HG02852 (cell line): ENCODE measurements around the gene OLIG2.

Experiments
- ATAC-seq: cut with Tn5 transposase; IDR thresholded peaks from one replicate; pipeline ENCODE4 v1.9.1; 2021; ENCODE audit warnings: mild to moderate bottlenecking, moderate library complexity; ENCODE audit not compliant: unreplicated experiment

Gene OLIG2

DNA sequence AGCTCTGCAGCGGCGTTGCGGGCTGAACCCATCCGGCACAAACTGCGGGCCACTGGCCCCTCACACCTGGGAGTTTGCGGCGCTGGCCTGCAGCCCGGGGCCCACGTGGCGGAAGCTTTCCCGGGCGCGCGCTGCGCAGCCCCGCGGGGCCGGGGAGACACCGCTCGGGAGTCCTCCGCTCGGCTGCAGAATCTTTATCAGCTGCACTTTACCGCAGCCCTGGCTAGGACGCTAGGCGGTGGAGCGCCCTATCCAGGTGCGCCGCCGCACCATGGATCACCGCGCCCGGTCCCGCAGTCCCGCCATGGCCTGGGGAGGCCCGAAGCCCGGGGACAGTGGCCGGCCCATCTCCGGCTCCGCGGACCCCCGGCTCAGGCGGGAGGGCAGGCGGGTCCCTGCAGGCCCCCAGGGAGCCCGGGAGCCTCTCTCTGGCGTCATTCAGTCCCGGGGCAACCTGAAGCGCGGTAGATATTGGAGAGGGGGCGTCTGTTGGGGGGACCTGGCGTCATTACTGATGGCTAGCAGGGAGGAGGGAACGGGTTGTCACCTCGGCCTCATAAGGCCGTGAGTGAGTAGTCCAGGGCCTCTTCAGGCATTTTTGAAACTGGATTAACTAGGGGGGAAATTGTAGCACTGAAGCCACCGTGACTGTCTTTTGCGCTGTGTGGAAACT, 5.7 kb upstream of the OLIG2 start:
- ATAC-seq = no peak

DNA sequence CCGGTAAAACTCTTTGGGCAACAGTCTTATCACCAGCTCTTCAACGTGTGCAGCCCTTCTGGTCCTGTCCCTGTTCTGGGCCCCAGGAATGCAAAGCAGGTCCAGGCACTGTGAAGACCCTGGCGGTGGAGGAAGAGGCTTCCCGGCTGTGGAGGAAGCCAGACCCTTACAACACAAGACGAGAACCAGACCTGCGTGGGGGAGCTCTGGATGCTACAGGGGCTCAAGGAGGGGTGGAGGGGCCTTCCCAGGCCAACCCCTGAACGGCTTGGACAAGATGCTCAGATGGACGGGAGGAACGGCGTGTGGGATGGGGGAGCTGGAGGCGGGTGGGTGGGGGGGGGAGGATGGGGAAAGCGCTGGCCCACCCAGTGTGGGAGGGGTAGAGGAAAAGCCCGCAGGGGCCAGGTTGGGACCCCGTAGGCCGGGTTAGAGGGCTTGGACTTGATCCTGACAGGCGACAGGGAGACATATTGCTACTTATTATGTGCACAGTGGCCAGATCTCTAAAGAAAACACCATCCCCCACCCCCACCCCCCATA, 5.1 kb upstream of the OLIG2 start:
- no peak for ATAC-seq

GRCh38 chr21:33021150-33021549, 4.6 kb upstream of the OLIG2 start:
- ATAC-seq = no peak

DNA sequence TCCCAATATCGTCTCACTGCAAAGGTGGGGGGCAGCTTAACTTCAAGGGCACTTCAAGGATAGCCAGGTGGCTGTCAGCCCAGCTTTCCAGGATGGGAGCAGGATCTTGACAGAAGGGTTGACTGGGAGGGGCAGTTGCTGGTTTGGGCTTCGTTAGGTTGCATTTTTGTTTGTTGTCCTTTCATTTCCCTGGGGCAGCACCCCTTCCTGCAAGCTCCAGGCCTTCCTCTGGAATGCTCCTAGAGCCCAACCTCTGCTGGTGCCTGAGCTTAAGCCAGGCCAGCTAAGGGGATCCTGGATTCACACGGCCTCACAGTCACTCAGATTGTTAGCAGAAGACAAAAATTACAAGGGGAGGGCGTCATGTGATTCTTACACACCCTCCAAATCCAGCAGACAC, 4.1 kb upstream of the OLIG2 start:
- no peak for ATAC-seq

DNA sequence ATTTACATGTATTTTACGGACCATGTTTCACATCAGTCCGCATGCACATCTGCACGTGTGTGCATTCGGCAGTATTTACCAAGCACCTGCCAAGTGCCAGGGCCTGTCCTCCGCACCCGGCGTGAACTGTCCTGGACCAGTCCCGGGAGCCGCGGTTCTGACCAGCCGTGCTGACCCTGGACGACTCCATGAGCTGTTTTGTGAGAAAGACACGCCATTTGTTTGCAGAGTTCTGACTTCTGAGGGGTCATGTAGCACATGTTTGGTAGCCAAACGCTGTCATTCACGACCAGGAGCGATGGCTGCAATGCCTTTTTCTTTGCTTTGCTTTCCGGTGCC, 3.3 kb upstream of the OLIG2 start:
- no peak for ATAC-seq

DNA sequence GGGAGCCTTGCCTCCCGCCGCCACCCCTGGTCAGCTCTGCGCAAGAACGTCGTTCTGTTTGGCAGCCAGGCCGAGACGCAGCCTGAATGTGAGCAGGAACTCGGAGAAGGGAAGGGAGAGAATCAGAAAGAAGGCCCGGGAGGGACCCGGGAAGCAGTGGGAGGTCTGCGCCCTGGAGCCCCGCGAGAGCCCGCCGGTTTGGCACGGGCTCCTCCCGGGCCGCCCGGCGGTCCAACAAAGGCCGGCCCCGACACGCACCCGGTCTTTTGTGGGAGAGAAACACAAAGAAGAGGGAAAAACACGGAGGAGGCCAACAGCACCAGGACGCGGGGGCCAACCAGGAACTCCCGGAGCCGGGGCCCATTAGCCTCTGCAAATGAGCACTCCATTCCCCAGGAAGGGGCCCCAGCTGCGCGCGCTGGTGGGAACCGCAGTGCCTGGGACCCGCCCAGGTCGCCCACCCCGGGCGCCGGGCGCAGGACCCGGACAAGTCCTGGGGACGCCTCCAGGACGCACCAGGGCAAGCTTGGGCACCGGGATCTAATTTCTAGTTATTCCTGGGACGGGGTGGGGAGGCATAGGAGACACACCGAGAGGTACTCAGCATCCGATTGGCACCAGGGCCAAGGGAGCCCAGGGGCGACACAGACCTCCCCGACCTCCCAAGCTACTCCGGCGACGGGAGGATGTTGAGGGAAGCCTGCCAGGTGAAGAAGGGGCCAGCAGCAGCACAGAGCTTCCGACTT, 2.7 kb upstream of the OLIG2 start:
- no peak for ATAC-seq

- no peak for ATAC-seq
Observed at GRCh38 chr21:33023574-33024200, 2.0 kb upstream of the OLIG2 start.

DNA sequence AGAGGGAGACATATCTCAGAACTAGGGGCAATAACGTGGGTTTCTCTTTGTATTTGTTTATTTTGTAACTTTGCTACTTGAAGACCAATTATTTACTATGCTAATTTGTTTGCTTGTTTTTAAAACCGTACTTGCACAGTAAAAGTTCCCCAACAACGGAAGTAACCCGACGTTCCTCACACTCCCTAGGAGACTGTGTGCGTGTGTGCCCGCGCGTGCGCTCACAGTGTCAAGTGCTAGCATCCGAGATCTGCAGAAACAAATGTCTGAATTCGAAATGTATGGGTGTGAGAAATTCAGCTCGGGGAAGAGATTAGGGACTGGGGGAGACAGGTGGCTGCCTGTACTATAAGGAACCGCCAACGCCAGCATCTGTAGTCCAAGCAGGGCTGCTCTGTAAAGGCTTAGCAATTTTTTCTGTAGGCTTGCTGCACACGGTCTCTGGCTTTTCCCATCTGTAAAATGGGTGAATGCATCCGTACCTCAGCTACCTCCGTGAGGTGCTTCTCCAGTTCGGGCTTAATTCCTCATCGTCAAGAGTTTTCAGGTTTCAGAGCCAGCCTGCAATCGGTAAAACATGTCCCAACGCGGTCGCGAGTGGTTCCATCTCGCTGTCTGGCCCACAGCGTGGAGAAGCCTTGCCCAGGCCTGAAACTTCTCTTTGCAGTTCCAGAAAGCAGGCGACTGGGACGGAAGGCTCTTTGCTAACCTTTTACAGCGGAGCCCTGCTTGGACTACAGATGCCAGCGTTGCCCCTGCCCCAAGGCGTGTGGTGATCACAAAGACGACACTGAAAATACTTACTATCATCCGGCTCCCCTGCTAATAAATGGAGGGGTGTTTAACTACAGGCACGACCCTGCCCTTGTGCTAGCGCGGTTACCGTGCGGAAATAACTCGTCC, 1.3 kb upstream of the OLIG2 start:
- no peak for ATAC-seq

- ATAC-seq = no peak
Observed at GRCh38 chr21:33025106-33025488, 638 bp upstream of the OLIG2 start.

DNA sequence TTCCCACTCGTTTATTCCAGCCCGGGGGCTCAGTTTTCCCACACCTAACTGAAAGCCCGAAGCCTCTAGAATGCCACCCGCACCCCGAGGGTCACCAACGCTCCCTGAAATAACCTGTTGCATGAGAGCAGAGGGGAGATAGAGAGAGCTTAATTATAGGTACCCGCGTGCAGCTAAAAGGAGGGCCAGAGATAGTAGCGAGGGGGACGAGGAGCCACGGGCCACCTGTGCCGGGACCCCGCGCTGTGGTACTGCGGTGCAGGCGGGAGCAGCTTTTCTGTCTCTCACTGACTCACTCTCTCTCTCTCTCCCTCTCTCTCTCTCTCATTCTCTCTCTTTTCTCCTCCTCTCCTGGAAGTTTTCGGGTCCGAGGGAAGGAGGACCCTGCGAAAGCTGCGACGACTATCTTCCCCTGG, 716 bp downstream of the OLIG2 start:
- ATAC-seq = no peak

- ATAC-seq = no peak
Observed at GRCh38 chr21:33026878-33027400, 1.2 kb downstream of the OLIG2 start.

GRCh38 chr21:33027401-33028286, 1.9 kb downstream of the OLIG2 start:
- ATAC-seq = no peak

GRCh38 chr21:33028287-33028670, 2.5 kb downstream of the OLIG2 start:
- no peak for ATAC-seq

- ATAC-seq = no peak
Observed at GRCh38 chr21:33028773-33029384, 3.1 kb downstream of the OLIG2 start.

- no peak for ATAC-seq
Observed at GRCh38 chr21:33029385-33029921, 3.7 kb downstream of the OLIG2 start.

DNA sequence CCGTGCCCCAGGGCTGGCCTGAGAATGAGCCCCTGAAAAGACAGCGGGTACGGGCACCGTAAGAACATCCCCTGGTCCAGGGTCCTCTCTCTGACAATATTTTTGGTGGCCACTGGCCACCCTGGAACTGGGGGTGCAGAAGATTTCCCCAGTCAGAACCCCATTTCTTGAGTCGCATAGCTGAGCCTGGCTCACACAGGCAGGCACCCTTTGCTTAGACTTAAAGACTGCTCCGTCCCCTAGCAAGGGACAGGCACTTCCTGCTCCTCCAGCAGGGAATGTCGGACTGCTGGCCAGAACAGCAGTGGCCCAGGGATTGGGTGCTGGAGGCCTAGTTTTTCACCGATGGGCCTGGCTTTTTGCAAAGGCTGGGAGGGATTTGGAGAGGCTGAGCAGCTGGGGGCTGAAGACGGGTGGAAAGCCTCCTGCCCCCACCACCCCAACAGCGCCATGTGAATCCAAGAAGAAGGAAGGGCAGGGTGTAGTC, 4.3 kb downstream of the OLIG2 start:
- ATAC-seq = no peak

DNA sequence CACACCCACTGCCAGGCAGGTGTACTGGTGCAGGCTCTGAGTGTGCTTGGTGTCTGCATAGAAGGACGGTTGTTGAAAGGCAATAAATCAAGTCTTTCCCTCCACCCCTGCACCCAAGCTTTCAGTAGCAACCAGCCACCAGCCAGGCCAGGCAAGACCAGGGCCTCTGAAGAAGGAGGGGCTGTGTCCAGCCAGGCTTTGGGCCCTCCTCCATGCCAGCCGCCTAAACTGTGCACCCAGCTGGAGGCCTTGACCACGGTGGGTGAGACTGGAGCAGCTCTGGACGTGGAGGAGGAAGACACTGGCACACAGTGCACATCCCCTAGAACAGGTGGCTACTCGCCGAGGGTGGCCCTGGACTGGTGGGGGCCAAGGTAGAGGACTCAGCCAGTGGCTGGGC, 4.9 kb downstream of the OLIG2 start:
- no peak for ATAC-seq

- no peak for ATAC-seq
Observed at GRCh38 chr21:33031152-33031911, 5.6 kb downstream of the OLIG2 start.
